Caki2 (cell line): Measurements from ENCODE around the gene TJP2. TPM values are rescaled to one million over a fixed set of nuclear protein-coding genes. Genes with fewer than 3 reads are reported as not detected.

ENCODE experiments used
- DNase-seq: peaks from one replicate; pipeline ENCODE4 v3.0.0-alpha.2; 2015; ENCODE audit warnings: low read depth
- in situ Hi-C: cut with HindIII; loops from 2 replicates; pipeline ENCODE4 v1.10.0; 2016; ENCODE audit warnings: low sequenced_read_pairs, low pct_unique_long_range_greater_than_20kb, mixed read lengths
- total RNA-seq: library from RNA; depleted of rRNA; stranded (reverse); fragments of >200 nt; shearing (Covaris generic); gene quantifications from 2 replicates; pipeline ENCODE4 v1.2.3, GENCODE V29; 2014; ENCODE audit warnings: low replicate concordance; rRNA removed

TJP2 gene
- total RNA-seq, result 33.2 and 33.9 TPM in 2 replicates

GRCh38 chr9:69173891-69174615 is at the start of gene TJP2:
TJP2 (plus strand) TSS chr9:69174277; CDS start chr9:69174373, 96 bp downstream.
- DNase-seq, result peak; percentile 62
- in situ Hi-C loops, result no loop called here

- DNase-seq, result peak; percentile 69
- in situ Hi-C loops, result no loop called here
Measured at GRCh38 chr9:69130456-69131441, 43.3 kb upstream of the TJP2 start.

- in situ Hi-C loops, result no loop called here
Measured at GRCh38 chr9:69131682-69132081, 42.4 kb upstream of the TJP2 start.

GRCh38 chr9:69132361-69132760 is 41.7 kb upstream of the TJP2 start:
- DNase-seq, result no peak
- in situ Hi-C loops, result no loop called here

More at GRCh38 chr9:69131682-69132081, 42.4 kb upstream of the TJP2 start:
- peak; percentile 86 for DNase-seq

- in situ Hi-C loops, result no loop called here
- no peak for DNase-seq
Measured at GRCh38 chr9:69134412-69134811, 39.7 kb upstream of the TJP2 start.

- in situ Hi-C loops, result no loop called here
- DNase-seq, result no peak
Measured at GRCh38 chr9:69136185-69136584, 37.9 kb upstream of the TJP2 start.

GRCh38 chr9:69136779-69137178 is 37.3 kb upstream of the TJP2 start:
- no peak for DNase-seq
- in situ Hi-C loops, result no loop called here

- in situ Hi-C loops, result no loop called here
- DNase-seq, result no peak
Measured at GRCh38 chr9:69137311-69137710, 36.8 kb upstream of the TJP2 start.

- DNase-seq, result no peak
- in situ Hi-C loops, result no loop called here
Measured at GRCh38 chr9:69139596-69139995, 34.5 kb upstream of the TJP2 start.

GRCh38 chr9:69140123-69140735 is 33.8 kb upstream of the TJP2 start:
- in situ Hi-C loops, result no loop called here
- DNase-seq, result no peak

- in situ Hi-C loops, result no loop called here
Measured at GRCh38 chr9:69141851-69142250, 32.2 kb upstream of the TJP2 start.

GRCh38 chr9:69143291-69143690 is 30.8 kb upstream of the TJP2 start:
- in situ Hi-C loops, result no loop called here
- DNase-seq, result no peak

More at GRCh38 chr9:69141851-69142250, 32.2 kb upstream of the TJP2 start:
- no peak for DNase-seq

- in situ Hi-C loops, result no loop called here
- DNase-seq, result no peak
Measured at GRCh38 chr9:69145144-69145715, 28.8 kb upstream of the TJP2 start.

- in situ Hi-C loops, result no loop called here
- DNase-seq, result no peak
Measured at GRCh38 chr9:69147041-69147834, 26.8 kb upstream of the TJP2 start.

GRCh38 chr9:69149321-69149807 is 24.7 kb upstream of the TJP2 start:
- in situ Hi-C loops, result no loop called here
- no peak for DNase-seq

- in situ Hi-C loops, result no loop called here
- DNase-seq, result no peak
Measured at GRCh38 chr9:69151506-69151905, 22.6 kb upstream of the TJP2 start.

GRCh38 chr9:69153707-69154521 is 20.2 kb upstream of the TJP2 start:
- no peak for DNase-seq
- in situ Hi-C loops, result no loop called here
